OCI-LY1 (cell line): Measurements from ENCODE around the gene SMAP2.

ENCODE experiments used
- H2AFZ ChIP-seq: fragments of 200-600 bp; sonication (generic), shearing (Covaris generic); 2 replicates; pipeline ENCODE4 v1.6.0; 2014; ENCODE audit warnings: antibody characterized with exemption, mild to moderate bottlenecking, low read length
- H3F3A ChIP-seq: fragments of 200-600 bp; sonication (generic), shearing (Covaris generic); 2 replicates; pipeline ENCODE4 v1.6.0; 2014; ENCODE audit warnings: mild to moderate bottlenecking, antibody characterized with exemption, low read length, moderate library complexity; ENCODE audit not compliant: insufficient read depth
- H3K27ac ChIP-seq: fragments of 200-600 bp; sonication (generic); 2 replicates; pipeline ENCODE4 v1.5.1; 2014; ENCODE audit warnings: low read length, mixed run types, mild to moderate bottlenecking, low read depth; ENCODE audit not compliant: poor library complexity, severe bottlenecking
- H3K27me3 ChIP-seq: fragments of 200-600 bp; sonication (generic); 2 replicates; pipeline ENCODE4 v1.6.0; 2014; ENCODE audit warnings: antibody characterized with exemption, mild to moderate bottlenecking, low read length, moderate library complexity; ENCODE audit not compliant: insufficient read depth
- H3K36me3 ChIP-seq: fragments of 200-600 bp; sonication (generic); 2 replicates; pipeline ENCODE4 v1.6.1; 2014; ENCODE audit warnings: mild to moderate bottlenecking, antibody characterized with exemption, low read length, moderate library complexity, mixed read lengths; ENCODE audit not compliant: insufficient read depth
- H3K4me1 ChIP-seq: fragments of 200-600 bp; sonication (generic); 2 replicates; pipeline ENCODE4 v1.5.1; 2014; ENCODE audit warnings: mild to moderate bottlenecking, low read length, moderate library complexity; ENCODE audit not compliant: insufficient read depth, severe bottlenecking
- H3K4me2 ChIP-seq: fragments of 200-600 bp; sonication (generic), shearing (Covaris generic); 2 replicates; pipeline ENCODE4 v1.6.1; 2014; ENCODE audit warnings: low read length
- H3K4me3 ChIP-seq: fragments of 200-600 bp; sonication (generic); 2 replicates; pipeline ENCODE4 v1.5.1; 2014; ENCODE audit warnings: low read length, low read depth, mild to moderate bottlenecking, mixed read lengths; ENCODE audit not compliant: poor library complexity, severe bottlenecking
- H3K79me2 ChIP-seq: fragments of 200-600 bp; shearing (Covaris generic); 2 replicates; pipeline ENCODE4 v1.6.1; 2016; ENCODE audit warnings: mixed run types, low read length, mixed read lengths; ENCODE audit not compliant: insufficient read depth
- H3K9ac ChIP-seq: fragments of 200-600 bp; sonication (generic), shearing (Covaris generic); 2 replicates; pipeline ENCODE4 v1.6.1; 2014; ENCODE audit warnings: mild to moderate bottlenecking, low read length, mixed read lengths
- H3K9me2 ChIP-seq: fragments of 200-600 bp; sonication (generic), shearing (Covaris generic); 2 replicates; pipeline ENCODE4 v1.6.1; 2014; ENCODE audit warnings: low read depth, mild to moderate bottlenecking, low read length, mixed read lengths
- H3K9me3 ChIP-seq: fragments of 200-600 bp; shearing (Covaris generic); 2 replicates; pipeline ENCODE4 v1.6.1; 2014; ENCODE audit warnings: low read length, mixed read lengths
- H4K20me1 ChIP-seq: fragments of 200-600 bp; sonication (generic), shearing (Covaris generic); 2 replicates; pipeline ENCODE4 v1.6.0; 2016; ENCODE audit warnings: mild to moderate bottlenecking, low read length; ENCODE audit not compliant: insufficient read depth
- CTCF ChIP-seq: fragments of 200-600 bp; sonication (generic), shearing (Covaris generic); IDR thresholded peaks from 2 replicates; pipeline ENCODE4 v1.5.1; 2017; ENCODE audit warnings: mild to moderate bottlenecking, antibody characterized with exemption, low read length, moderate library complexity, mixed read lengths
- EZH2 ChIP-seq: fragments of 200-600 bp; sonication (generic), shearing (Covaris generic); IDR thresholded peaks from 2 replicates; pipeline ENCODE4 v1.8.0; 2017; ENCODE audit warnings: borderline replicate concordance, mixed run types, mild to moderate bottlenecking, antibody characterized with exemption, low read length, moderate library complexity, mixed read lengths

The SMAP2 gene

GRCh38 chr1:40383095-40383487, 9.6 kb downstream of the SMAP2 start:
- TF ChIP-seq CTCF: no peak
- no peak for TF ChIP-seq EZH2
- Histone ChIP-seq H3K9me2 (no peaks in the 10 kb centered on the region), H3K27me3 (no peaks in the 10 kb centered on the region), H3K4me3 (peak overlapping the region; percentile 29), H3K79me2 (peaks cover 17% of the 10 kb centered on the region; the same call in 1 of the 2 replicates), H3K9me3 (no peaks in the 10 kb centered on the region), H4K20me1 (no peaks in the 10 kb centered on the region), H2AFZ (no peak overlapping the region), H3F3A (0 out of 2 replicates have a peak, but pooled peaks cover 7% of the 10 kb centered on the region), H3K9ac (peak overlapping the region; percentile 45; the same call in 1 of the 2 replicates), H3K4me2 (peak overlapping the region; percentile 63), H3K36me3 (no peaks in the 10 kb centered on the region), H3K27ac (peak overlapping the region; percentile 94), H3K4me1 (peaks cover 92% of the 10 kb centered on the region)

- 0 out of 2 replicates have a peak, but pooled peaks cover 7% of the 10 kb centered on the region for H3F3A ChIP-seq
- peaks cover 91% of the 10 kb centered on the region for H3K4me1 ChIP-seq
- no peaks in the 10 kb centered on the region for H3K9me3 ChIP-seq
- H3K79me2 ChIP-seq: peaks cover 17% of the 10 kb centered on the region; the same call in 1 of the 2 replicates
- no peak for TF ChIP-seq EZH2
- TF ChIP-seq CTCF: no peak
- H3K4me2 ChIP-seq: peak overlapping the region; percentile 63
- H3K27me3 ChIP-seq: no peaks in the 10 kb centered on the region
- peak overlapping the region; percentile 45; the same call in 1 of the 2 replicates for H3K9ac ChIP-seq
- H4K20me1 ChIP-seq: no peaks in the 10 kb centered on the region
- no peak overlapping the region for H2AFZ ChIP-seq
- H3K4me3 ChIP-seq: peak overlapping the region; percentile 29
- no peaks in the 10 kb centered on the region for H3K9me2 ChIP-seq
- peaks cover 2% of the 10 kb centered on the region; the same call in 1 of the 2 replicates for H3K36me3 ChIP-seq
- H3K27ac ChIP-seq: peak overlapping the region; percentile 94
Measured at GRCh38 chr1:40383488-40384412, 10.2 kb downstream of the SMAP2 start.

- peak overlapping the region; percentile 63 for H3K4me2 ChIP-seq
- peaks cover 17% of the 10 kb centered on the region; the same call in 1 of the 2 replicates for H3K79me2 ChIP-seq
- peak overlapping the region; percentile 29 for H3K4me3 ChIP-seq
- H3K27ac ChIP-seq: peak overlapping the region; percentile 94
- no peak overlapping the region for H2AFZ ChIP-seq
- no peaks in the 10 kb centered on the region for H3K9me2 ChIP-seq
- no peaks in the 10 kb centered on the region for H3K27me3 ChIP-seq
- peaks cover 8% of the 10 kb centered on the region; the same call in 1 of the 2 replicates for H3K36me3 ChIP-seq
- peak overlapping the region; percentile 45 for H3K9ac ChIP-seq
- no peaks in the 10 kb centered on the region for H3K9me3 ChIP-seq
- TF ChIP-seq EZH2 (no peak), CTCF (no peak)
- H4K20me1 ChIP-seq: no peaks in the 10 kb centered on the region
- H3K4me1 ChIP-seq: peaks cover 93% of the 10 kb centered on the region
- 0 out of 2 replicates have a peak, but pooled peaks cover 7% of the 10 kb centered on the region for H3F3A ChIP-seq
Measured at GRCh38 chr1:40384413-40384762, 10.9 kb downstream of the SMAP2 start.
